Smooth muscle cell (in vitro differentiated cells): Measurements from ENCODE around the gene CERS3. TPM values are rescaled to one million over a fixed set of nuclear protein-coding genes. Genes with fewer than 3 reads are reported as not detected.

Source experiments
- DNase-seq: peaks from one replicate; lab custom pipeline; 2025; ENCODE audit not compliant: unreplicated experiment; lab: John Stamatoyannopoulos, UW
- H2AFZ ChIP-seq: fragments of 200-600 bp; sonication (generic); 2 replicates; pipeline ENCODE4 v1.6.0; 2016; ENCODE audit warnings: antibody characterized with exemption, low read depth, mild to moderate bottlenecking
- H3F3A ChIP-seq: fragments of 200-600 bp; sonication (generic); 2 replicates; pipeline ENCODE4 v1.6.0; 2017; ENCODE audit warnings: antibody characterized with exemption, low read depth
- H3K27ac ChIP-seq: fragments of 200-600 bp; sonication (generic); 2 replicates; pipeline ENCODE4 v1.5.1; 2016; ENCODE audit warnings: low read depth, mild to moderate bottlenecking
- H3K27me3 ChIP-seq: fragments of 200-600 bp; sonication (generic); 2 replicates; pipeline ENCODE4 v1.6.1; 2016; ENCODE audit warnings: low read depth, mild to moderate bottlenecking
- H3K36me3 ChIP-seq: fragments of 200-600 bp; sonication (generic); 2 replicates; pipeline ENCODE4 v1.5.1; 2016; ENCODE audit warnings: low read depth
- H3K4me1 ChIP-seq: fragments of 200-600 bp; sonication (generic); 2 replicates; pipeline ENCODE4 v1.5.1; 2016; ENCODE audit warnings: low read depth
- H3K4me2 ChIP-seq: fragments of 200-600 bp; sonication (generic); 2 replicates; pipeline ENCODE4 v1.6.0; 2016; ENCODE audit warnings: mild to moderate bottlenecking
- H3K4me3 ChIP-seq: fragments of 200-600 bp; sonication (generic); 2 replicates; pipeline ENCODE4 v1.5.1; 2016; ENCODE audit warnings: mild to moderate bottlenecking
- H3K79me2 ChIP-seq: fragments of 200-600 bp; sonication (generic); 2 replicates; pipeline ENCODE4 v1.6.0; 2016; ENCODE audit warnings: low read depth, mild to moderate bottlenecking
- H3K9ac ChIP-seq: fragments of 200-600 bp; sonication (generic); 2 replicates; pipeline ENCODE4 v1.6.0; 2016; ENCODE audit warnings: low read depth
- H3K9me3 ChIP-seq: fragments of 200-600 bp; sonication (generic); replicated peaks from 2 replicates; pipeline ENCODE4 v1.5.1; 2016; ENCODE audit warnings: low read depth
- H4K20me1 ChIP-seq: fragments of 200-600 bp; sonication (generic); 2 replicates; pipeline ENCODE4 v1.6.0; 2016; ENCODE audit warnings: low read depth
- CTCF ChIP-seq: fragments of 200-600 bp; sonication (generic); IDR thresholded peaks from 2 replicates; pipeline ENCODE4 v1.5.1; 2017; ENCODE audit warnings: borderline replicate concordance, mild to moderate bottlenecking, antibody characterized with exemption; ENCODE audit not compliant: insufficient read depth, poor library complexity, severe bottlenecking
- WGBS: methylation state at CpG from one replicate; pipeline ENCODE4 v1.1.7; 2016; ENCODE audit warnings: low lambda C conversion rate; 5-methylcytosine and 5-hydroxymethylcytosine counted together
- polyA plus RNA-seq: library from polyadenylated mRNA; unstranded; fragments of >200 nt; fragmentation: Nextera tagmentation; extraction: Ambion mirVana; gene quantifications from 2 replicates; pipeline ENCODE4 v1.2.1, GENCODE V29; 2016
- total RNA-seq: library from RNA; depleted of rRNA; stranded (reverse); fragments of >200 nt; gene quantifications from 2 replicates; pipeline ENCODE4 v1.2.3, GENCODE V29; 2014

CERS3 gene
- total and polyA plus RNA-seq, 2 experiments from 2014 or later = 0.87 to 6.3 TPM

- Histone ChIP-seq H3K27me3 (no peaks in the 10 kb centered on the region), H3K79me2 (no peaks in the 10 kb centered on the region), H3F3A (no peaks in the 10 kb centered on the region), H3K4me2 (no peak overlapping the region), H3K9ac (no peak overlapping the region), H4K20me1 (no peaks in the 10 kb centered on the region), H3K36me3 (no peaks in the 10 kb centered on the region), H3K4me1 (no peaks in the 10 kb centered on the region), H3K4me3 (no peak overlapping the region), H2AFZ (no peak overlapping the region), H3K9me3 (no peaks in the 10 kb centered on the region), H3K27ac (no peak overlapping the region)
- no peak for TF ChIP-seq CTCF
- no peak for DNase-seq
- WGBS = 78% methylated on average over 7 of the region's 7 CpGs
Measured at GRCh38 chr15:100520132-100520921, 8.4 kb downstream of the CERS3 start.

GRCh38 chr15:100517846-100518245 lies 10.9 kb downstream of the CERS3 start:
- DNase-seq = no peak
- 88% methylated on average over 3 of the region's 3 CpGs for WGBS

GRCh38 chr15:100516643-100517512 lies 11.9 kb downstream of the CERS3 start:
- no peak overlapping the region for H3K4me3 ChIP-seq
- no peak overlapping the region for H3K27ac ChIP-seq
- no peak for TF ChIP-seq CTCF
- no peak overlapping the region for H2AFZ ChIP-seq
- no peaks in the 10 kb centered on the region for H4K20me1 ChIP-seq
- H3K27me3 ChIP-seq = no peaks in the 10 kb centered on the region
- no peaks in the 10 kb centered on the region for H3K36me3 ChIP-seq
- WGBS = 74% methylated on average over 5 of the region's 5 CpGs
- H3K4me2 ChIP-seq = no peak overlapping the region
- no peak overlapping the region for H3K9ac ChIP-seq
- no peaks in the 10 kb centered on the region for H3F3A ChIP-seq
- H3K9me3 ChIP-seq = no peaks in the 10 kb centered on the region
- DNase-seq = no peak
- H3K4me1 ChIP-seq = no peaks in the 10 kb centered on the region
- H3K79me2 ChIP-seq = no peaks in the 10 kb centered on the region

More at GRCh38 chr15:100517846-100518245, 10.9 kb downstream of the CERS3 start:
- Histone ChIP-seq H2AFZ (no peak overlapping the region), H3K79me2 (no peaks in the 10 kb centered on the region), H3K36me3 (no peaks in the 10 kb centered on the region), H3K27ac (no peak overlapping the region), H3K4me3 (no peak overlapping the region), H3K9ac (no peak overlapping the region), H4K20me1 (no peaks in the 10 kb centered on the region), H3K4me1 (no peaks in the 10 kb centered on the region), H3K27me3 (no peaks in the 10 kb centered on the region), H3K9me3 (no peaks in the 10 kb centered on the region), H3F3A (no peaks in the 10 kb centered on the region), H3K4me2 (no peak overlapping the region)
- TF ChIP-seq CTCF = no peak
